AG04450 (cell line): Measurements from ENCODE around the gene RNH1. TPM values are rescaled to one million over a fixed set of nuclear protein-coding genes. Genes with fewer than 3 reads are reported as not detected.

Experiments used
- CTCF ChIA-PET: fragments of 300-600, 350-600 bp; formaldehyde crosslinking; extraction: SDS; loops from one replicate; lab custom pipeline; 2022; ENCODE audit warnings: antibody characterized with exemption, inconsistent platforms; lab: Charles Lee
- POLR2A ChIA-PET: fragments of 350-600 bp; formaldehyde crosslinking; extraction: SDS; loops from one replicate; lab custom pipeline; 2021; ENCODE audit warnings: antibody characterized with exemption, inconsistent platforms; lab: Yijun Ruan, JAX
- DNase-seq: peaks from one replicate; pipeline ENCODE4 v3.0.0-alpha.2; 2011; ENCODE audit warnings: low read depth, low spot score
- H3K27ac ChIP-seq: one replicate; pipeline ENCODE4 v1.5.1; 2012; ENCODE audit warnings: low read depth, low read length, control low read depth
- H3K27me3 ChIP-seq: one replicate; pipeline ENCODE4 v1.6.0; 2012; ENCODE audit warnings: low read length; ENCODE audit not compliant: control insufficient read depth, insufficient read depth
- H3K4me3 ChIP-seq: 2 replicates; pipeline ENCODE4 v1.5.1; 2011; ENCODE audit warnings: mild to moderate bottlenecking, low read depth, low read length, control low read depth
- H3K9me3 ChIP-seq: 2 replicates; pipeline ENCODE4 v1.5.1; 2012; ENCODE audit warnings: low read length; ENCODE audit not compliant: control insufficient read depth, insufficient read depth
- CTCF ChIP-seq: IDR thresholded peaks from 2 replicates; pipeline ENCODE4 v1.5.1; 2011; ENCODE audit warnings: low read depth, low read length, control low read depth, inconsistent platforms
- polyA plus RNA-seq: library from polyadenylated mRNA; depleted of rRNA; stranded (reverse); fragments of >200 nt; gene quantifications from 2 replicates; pipeline ENCODE4 v1.2.3, GENCODE V29; 2011

RNH1 gene
- polyA plus RNA-seq, 1 experiment = 98.6 TPM

- TF ChIP-seq CTCF = no peak
- Histone ChIP-seq H3K27me3 (no peaks in the 10 kb centered on the region), H3K4me3 (no peak overlapping the region), H3K27ac (no peak overlapping the region), H3K9me3 (no peaks in the 10 kb centered on the region)
- ChIA-PET POLR2A (interaction anchor here (0.6 kb wide), 1 partner anchor 136 kb away, joined by 6 read pairs; no protein-coding TSS in a partner anchor), CTCF (no interaction called here)
- DNase-seq = no peak
These were observed 51.4 kb downstream of the RNH1 start for GRCh38 chr11:455566-456147.

GRCh38 chr11:454801-455565 lies 52.1 kb downstream of the RNH1 start:
- ChIA-PET CTCF (no interaction called here), POLR2A (interaction anchor here (0.6 kb wide), 1 partner anchor 136 kb away, joined by 6 read pairs; no protein-coding TSS in a partner anchor)
- TF ChIP-seq CTCF = no peak
- no peak overlapping the region for H3K4me3 ChIP-seq
- H3K27me3 ChIP-seq = no peaks in the 10 kb centered on the region
- H3K27ac ChIP-seq = no peak overlapping the region
- no peak for DNase-seq
- no peaks in the 10 kb centered on the region for H3K9me3 ChIP-seq

GRCh38 chr11:454043-454442 lies 53.0 kb downstream of the RNH1 start:
- H3K27ac ChIP-seq = no peak overlapping the region
- DNase-seq = no peak
- H3K27me3 ChIP-seq = no peaks in the 10 kb centered on the region
- CTCF ChIA-PET = no interaction called here
- H3K4me3 ChIP-seq = no peak overlapping the region
- TF ChIP-seq CTCF = no peak
- H3K9me3 ChIP-seq = no peaks in the 10 kb centered on the region; the same call in 1 of the 2 replicates
- POLR2A ChIA-PET = no interaction called here

- POLR2A ChIA-PET = no interaction called here
- Histone ChIP-seq H3K27ac (no peak overlapping the region), H3K27me3 (no peaks in the 10 kb centered on the region), H3K4me3 (no peak overlapping the region), H3K9me3 (no peaks in the 10 kb centered on the region; the same call in 1 of the 2 replicates)
- CTCF ChIA-PET = no interaction called here
- TF ChIP-seq CTCF = no peak
- DNase-seq = no peak
These were observed 53.5 kb downstream of the RNH1 start for GRCh38 chr11:453564-453963.

- Histone ChIP-seq H3K27me3 (no peaks in the 10 kb centered on the region), H3K4me3 (no peak overlapping the region), H3K27ac (no peak overlapping the region), H3K9me3 (no peaks in the 10 kb centered on the region; the same call in 1 of the 2 replicates)
- DNase-seq = no peak
- POLR2A ChIA-PET = no interaction called here
- CTCF ChIA-PET = no interaction called here
- no peak for TF ChIP-seq CTCF
These were observed 54.0 kb downstream of the RNH1 start for GRCh38 chr11:452916-453527.
